Effector CD8-positive, alpha-beta T cell (primary cell): ENCODE data around the gene NF1.
"Not testable (repeated sequence)": the region's sequence is repeated elsewhere in the genome, so short reads cannot be mapped to it uniquely, and the experiment has no call there.

Experiments used
- DNase-seq: peaks from one replicate; lab custom pipeline; 2025; lab: John Stamatoyannopoulos, UW

The NF1 gene

DNA sequence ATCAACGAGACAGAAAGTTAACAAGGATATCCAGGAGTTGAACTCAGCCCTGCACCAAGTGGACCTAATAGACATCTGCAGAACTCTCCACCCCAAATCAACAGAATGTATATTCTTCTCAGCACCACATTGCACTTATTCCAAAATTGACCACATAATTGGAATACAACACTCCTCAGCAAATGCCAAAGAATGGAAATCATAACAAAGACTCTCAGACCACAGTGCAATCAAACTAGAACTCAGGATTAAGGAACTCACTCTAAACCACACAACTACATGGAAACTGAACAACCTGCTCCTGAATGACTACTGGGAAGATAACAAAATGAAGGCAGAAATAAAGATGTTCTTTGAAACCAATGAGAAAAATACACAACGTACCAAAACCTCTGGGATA is 84.2 kb downstream of the NF1 start:
- not testable (repeated sequence) for DNase-seq

DNA sequence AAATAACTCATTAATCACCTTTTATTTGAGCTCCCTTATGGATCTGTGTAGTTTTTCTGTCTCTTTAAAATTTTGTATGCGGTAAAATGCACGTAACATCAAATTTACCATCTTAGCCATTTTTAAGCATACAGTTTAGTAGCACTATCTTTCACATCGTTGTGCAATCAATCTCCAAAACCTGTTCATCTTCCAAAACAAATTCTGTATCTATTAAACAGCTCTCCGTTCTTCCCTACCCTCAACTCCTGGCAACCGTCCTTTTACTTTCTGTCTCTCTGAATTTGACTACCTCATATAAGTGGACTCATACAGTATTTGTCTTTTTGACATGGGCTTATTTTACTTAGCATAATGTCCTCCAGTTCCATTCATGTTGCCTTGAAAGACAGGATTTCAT is 100.5 kb downstream of the NF1 start:
- DNase-seq, result no peak

DNA sequence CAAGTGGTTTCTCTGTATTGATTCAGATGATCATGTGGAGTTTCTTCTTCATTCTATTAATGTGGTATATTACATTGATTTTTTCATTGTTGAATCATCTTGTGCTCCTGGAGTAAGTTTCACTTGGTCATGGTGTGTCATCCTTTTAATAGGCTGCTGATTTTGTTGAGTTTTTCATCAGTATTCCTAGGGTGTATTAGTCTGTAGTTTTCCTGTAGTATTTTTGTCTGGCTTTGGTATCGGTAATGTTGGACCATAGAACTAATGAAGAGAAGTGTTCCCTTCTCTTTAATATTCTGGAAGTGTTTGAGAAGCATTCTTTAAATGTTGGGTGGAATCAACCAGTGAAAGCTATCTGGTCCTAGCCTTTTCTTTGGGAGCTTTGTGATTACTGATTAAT is 103.2 kb downstream of the NF1 start:
- no peak for DNase-seq

DNA sequence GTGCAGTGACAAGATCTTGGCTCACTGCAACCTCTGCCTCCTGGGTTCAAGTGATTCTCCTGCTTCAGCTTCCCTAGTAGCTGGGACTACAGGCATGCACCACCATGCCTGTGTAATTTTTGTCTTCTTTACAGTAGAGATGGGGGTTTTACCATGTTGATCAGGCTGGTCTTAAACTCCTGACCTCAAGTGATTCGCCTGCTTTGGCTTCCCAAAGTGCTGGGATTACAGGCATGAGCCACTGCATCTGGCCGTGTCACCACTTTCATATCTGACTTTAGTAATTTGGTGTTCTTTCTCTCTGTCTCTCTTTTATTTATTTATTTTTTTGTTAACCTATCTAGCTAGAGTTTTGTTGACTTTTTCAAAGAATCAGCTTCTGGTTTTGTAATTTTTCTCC is 103.9 kb downstream of the NF1 start:
- DNase-seq, result not testable (repeated sequence)

DNA sequence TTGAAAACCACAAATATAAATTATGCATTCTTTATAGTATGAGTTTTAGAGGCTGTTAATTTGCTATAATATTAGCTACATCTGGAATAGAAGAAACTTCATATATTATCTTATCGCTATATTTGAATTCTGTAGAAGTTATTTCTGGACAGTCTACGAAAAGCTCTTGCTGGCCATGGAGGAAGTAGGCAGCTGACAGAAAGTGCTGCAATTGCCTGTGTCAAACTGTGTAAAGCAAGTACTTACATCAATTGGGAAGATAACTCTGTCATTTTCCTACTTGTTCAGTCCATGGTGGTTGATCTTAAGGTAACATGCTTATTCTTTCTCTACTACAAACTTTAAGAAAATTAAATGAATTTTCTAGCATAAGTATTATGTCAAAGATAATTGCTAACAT is 105.5 kb downstream of the NF1 start:
- DNase-seq, result no peak

DNA sequence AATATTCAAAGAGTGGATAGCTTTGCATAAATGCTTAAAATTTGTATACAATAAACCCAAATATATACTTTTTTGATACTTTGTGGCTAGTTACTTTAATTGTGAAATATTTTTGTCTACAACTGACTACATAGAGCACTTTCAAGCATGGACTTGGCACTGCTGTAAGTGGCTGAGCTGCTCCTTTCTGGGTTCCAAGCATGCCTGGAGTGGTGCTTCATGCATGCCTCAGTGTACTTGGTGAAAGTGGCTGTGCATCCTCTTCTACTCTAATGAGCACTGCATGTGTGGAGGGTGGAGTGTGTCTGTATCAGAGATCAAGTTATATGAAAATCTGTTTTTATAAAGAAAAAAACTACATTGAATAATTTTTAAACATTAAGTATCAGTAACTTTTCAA is 108.2 kb downstream of the NF1 start:
- no peak for DNase-seq

DNA sequence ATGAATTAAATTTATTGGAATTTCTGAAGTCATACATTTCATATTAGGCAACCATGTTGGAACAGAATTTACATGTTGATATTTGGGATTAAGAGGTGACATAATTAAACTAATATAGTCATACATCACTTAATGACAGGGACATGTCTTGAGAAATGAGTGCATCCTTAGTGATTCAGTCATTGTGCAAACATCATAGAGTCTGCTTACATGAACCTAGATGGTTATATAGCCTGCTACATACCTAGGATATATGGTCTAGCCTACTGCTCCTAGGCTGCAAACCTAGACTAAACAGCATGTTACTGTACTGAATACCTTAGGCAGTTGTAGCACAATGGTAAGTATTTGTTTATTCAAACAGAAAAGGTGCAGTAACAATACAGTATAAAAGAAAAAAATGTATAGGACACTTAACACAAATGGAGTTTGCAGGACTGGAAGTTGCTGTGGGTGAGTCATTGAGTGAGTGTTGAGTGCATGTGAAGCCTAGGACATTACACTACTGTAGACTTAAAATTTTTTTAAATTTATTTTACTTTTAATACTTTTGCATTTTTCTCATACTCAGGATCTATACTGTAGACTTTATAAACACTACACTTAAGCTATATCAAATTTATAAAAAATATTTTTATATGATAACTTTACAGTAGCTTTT is 116.7 kb downstream of the NF1 start:
- DNase-seq, result no peak

DNA sequence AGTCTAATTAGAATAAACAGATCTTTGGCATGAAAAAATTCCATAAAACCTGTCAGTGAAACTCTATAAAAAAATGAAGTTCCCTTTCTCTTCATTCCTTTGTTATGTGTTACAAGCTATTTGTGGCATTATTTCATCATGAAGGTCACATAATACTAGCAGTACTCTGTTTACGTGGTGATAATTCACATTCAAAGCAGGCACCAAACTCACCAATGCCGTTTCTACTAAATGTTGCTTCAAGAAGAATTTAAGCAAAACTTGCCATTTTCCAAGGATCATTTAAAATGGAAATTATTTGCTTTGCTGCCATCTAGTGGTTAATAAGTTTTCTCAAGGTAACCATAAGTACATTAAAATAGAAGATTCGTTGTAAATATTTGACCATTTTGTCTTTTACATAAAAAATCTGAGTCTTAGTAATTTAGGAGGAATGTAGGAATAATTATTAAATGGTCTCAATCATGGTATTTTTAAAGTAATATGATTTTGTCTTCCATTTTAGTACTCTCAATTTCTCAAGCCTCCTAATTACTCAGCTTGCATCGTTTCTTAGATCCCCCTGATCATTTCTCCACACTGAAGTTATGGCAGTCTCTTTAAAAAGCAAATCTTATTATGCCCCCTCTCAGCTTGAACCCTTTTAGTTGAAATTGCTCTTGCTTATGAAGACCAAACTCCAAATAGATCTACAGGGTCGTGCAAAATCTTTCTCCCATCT is 121.4 kb downstream of the NF1 start:
- no peak for DNase-seq

DNA sequence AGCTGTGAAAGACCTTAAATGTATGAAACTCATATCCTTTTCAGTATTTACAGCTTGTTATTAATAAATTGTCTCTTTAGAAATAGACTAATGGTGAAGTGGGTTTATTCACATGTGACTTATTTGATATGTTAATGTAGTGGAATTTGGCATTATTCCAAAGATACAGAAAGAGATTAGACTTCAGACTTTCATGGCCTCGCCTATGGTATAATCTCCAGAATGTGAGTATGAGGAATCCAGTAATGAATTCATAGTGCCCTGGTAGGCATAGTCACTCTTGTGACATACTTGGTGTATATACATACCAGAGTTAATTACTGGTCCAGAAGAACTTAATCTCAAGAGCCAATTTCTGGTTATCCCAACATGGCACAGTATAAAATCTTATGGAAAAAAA is 129.6 kb downstream of the NF1 start:
- no peak for DNase-seq

DNA sequence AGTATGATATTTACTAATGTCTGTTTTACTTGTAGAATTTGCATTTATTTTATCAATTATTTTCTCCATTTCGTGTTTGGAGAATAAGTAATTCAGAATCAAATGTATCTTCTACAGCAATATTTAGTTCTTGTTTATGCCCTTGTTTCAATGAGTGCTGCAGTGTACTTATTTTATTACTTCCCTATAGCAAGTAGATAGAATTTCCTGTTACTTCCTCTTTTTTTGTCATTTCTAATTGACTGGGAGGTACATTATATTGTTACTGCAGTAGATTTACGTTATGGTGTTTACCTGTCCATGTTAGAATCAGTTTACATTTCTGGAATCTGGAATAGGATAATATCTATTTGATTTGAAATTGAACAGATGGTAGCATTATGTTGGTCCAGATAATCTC is 131.1 kb downstream of the NF1 start:
- DNase-seq, result no peak

DNA sequence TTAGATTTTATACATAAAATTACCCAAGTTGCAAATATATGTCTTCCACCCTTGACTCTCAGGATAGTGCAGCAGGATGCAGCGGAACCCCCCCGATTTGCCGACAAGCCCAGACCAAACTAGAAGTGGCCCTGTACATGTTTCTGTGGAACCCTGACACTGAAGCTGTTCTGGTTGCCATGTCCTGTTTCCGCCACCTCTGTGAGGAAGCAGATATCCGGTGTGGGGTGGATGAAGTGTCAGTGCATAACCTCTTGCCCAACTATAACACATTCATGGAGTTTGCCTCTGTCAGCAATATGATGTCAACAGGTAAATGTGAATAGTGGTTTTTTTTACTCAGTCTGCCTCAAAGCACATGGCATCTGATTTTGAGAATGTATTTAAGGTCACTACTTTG is 131.6 kb downstream of the NF1 start:
- DNase-seq, result no peak

DNA sequence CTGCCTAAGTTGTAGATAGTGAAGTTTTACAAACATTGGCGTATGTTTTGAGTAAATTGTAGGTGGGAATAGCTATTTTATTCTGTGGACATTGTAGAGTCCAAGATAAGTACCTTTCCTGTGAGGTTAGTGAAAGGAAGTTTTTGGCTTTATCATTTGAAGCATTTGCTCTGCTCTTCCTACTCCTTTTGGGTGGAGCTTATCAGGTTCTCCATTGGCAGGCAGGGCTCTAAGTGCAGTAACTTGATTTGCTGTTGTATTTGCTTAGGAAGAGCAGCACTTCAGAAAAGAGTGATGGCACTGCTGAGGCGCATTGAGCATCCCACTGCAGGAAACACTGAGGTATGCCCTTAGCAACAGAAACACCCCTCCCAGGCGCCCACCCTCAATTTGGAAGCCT is 132.2 kb downstream of the NF1 start:
- no peak for DNase-seq

DNA sequence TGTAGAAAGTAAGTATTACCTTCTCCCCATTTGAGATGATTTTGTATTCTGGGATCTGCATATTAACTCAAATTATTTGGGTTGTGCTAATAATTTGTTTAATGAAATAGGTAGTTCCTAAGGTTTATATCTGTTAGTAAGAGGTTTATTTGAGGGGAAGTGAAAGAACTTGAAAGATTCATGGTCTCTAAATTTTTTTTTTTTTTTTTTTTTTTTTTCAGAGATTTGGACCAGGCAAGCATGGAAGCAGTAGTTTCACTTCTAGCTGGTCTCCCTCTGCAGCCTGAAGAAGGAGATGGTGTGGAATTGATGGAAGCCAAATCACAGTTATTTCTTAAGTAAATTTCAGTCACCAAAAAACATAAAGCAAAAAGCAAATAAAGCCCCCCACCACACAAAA is 137.1 kb downstream of the NF1 start:
- DNase-seq, result no peak

DNA sequence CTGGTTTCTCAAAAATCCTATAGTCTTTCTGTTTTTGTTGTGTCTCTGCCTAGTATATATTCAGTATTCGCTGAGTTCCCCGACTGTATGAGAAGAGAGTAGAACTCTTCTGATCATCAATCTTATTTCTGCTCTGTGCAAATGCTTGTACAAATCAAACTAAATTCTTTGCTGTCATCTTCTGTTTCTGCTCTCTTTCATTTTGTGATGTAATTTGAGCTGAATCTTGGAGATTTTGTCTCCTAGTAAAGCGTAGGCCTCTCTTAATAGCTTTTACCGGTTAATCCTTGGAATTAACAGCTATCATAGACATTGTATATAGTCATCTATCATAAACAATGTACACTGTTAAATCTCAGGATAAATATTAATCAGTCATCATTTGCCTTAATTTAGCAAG is 140.3 kb downstream of the NF1 start:
- DNase-seq, result no peak

DNA sequence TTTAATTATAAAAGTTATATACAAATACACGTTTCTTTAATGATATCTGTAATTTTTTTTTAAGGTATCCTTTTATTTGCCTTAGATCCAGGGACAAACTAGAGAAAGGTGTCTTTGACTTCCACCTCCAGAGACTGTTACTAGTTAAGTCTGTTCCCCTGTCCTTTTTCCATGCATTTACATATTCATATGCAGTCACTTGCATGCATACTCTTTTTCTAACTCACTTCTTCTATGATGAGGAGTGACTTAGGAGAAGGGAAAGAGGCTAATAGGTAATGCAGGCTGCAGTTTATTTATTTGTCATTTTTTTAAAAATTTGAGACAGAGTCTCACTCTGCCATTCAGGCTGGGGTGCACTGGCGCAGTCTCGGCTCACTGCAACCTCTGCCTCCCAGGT is 141.4 kb downstream of the NF1 start:
- no peak for DNase-seq

DNA sequence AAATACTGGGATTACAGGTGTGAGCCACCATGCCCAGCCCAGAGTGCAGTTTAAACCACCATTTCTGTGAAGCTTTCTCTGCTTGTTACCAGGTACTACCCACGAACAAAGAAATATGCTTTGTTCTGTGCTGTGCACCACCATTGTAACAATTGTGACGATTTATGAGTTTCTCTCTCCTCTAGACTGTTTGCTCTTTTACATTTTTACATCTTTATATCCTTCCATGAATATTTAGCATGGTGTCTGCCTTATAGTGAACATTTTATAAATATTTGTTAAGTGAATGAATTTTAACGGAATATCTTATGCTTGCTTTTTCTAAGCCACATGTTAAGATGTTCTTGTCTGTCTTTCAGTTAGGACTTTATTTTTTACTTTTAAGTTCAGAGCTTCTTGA is 141.9 kb downstream of the NF1 start:
- DNase-seq, result no peak

DNA sequence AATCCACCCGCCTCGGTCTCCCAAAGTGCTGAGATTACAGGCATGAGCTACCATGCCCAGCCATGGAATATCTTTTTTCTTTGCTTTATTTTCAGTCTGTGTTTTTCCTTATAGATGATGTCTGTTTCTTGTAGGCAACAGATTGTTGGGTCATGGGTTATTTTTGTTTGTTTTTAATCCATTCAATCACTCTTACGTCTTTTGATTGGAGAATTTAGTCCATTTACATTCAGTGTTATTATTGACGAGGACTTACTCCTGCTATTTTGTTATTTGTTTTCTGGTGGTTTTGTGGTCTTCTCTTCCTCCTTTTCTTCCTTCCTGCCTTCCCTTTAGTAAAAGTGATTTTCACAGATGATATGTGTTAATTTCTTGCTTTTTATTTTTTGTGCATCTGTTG is 146.3 kb downstream of the NF1 start:
- no peak for DNase-seq

DNA sequence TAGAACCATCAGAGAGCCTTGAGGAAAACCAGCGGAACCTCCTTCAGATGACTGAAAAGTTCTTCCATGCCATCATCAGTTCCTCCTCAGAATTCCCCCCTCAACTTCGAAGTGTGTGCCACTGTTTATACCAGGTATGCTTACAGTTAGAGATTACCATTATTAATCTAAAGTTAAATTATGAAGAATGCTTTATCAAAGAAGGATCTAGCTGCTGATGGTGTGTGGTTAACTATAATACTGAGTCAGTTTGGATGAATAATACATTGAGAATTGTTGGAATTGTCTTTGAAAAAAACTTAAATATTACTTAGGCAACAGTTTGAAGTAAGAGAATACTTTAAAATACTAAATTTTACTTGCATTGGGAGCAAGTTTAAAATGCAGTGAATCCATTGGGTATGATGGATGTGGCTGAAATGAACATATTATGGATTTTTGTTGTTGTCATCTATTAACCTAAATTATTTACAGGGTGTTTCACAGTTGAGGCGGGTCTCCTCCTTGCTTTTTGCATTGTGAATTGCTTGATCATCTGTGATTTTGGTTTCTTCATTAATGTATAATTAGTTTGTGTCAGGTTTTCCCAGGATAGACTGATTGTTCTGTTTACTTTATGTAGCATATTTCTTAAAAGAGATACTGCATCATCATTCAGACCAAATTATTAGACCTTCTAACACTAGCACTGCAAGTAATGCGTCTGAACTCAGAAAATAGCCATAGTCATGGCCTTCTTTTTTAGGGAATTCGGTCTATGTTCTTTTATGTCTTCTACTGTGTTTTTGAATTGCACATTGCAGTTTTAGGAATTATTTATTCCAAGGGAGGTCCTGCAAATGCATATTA is 154.4 kb downstream of the NF1 start:
- DNase-seq, result no peak

DNA sequence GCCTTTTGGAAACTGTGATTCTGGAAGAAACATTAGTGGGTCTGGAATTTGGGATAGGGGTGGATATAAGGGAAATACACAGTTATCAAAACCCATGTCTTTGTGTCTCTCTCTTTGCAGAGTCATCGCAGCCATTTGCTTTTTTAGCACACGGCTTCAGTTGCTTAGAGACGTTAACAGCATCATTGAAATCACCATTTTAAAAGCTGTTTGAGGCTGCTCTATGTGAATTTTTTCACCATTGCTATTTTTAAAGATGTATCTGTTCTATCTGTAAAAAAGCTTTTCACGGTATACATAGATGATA is 155.0 kb downstream of the NF1 start:
- DNase-seq, result no peak

DNA sequence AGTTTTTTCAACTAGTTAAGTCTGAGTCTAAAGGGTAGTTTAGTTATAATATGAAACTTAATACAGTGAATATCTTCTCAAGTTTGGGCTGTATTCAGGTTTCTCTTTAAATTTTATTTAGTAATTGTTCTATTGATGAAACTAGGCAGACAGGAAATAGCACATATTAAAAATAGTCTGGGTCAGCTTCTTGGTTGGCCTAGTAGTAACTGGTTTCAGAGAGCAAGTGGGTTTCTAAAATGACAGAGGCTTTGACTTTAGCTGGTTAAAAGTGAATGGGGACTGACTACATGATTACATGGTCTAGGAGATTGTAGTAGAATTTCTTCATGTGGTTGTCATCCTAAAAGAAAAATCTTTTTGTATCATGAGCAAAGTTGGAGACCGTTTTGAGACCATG is 155.5 kb downstream of the NF1 start:
- DNase-seq, result no peak

DNA sequence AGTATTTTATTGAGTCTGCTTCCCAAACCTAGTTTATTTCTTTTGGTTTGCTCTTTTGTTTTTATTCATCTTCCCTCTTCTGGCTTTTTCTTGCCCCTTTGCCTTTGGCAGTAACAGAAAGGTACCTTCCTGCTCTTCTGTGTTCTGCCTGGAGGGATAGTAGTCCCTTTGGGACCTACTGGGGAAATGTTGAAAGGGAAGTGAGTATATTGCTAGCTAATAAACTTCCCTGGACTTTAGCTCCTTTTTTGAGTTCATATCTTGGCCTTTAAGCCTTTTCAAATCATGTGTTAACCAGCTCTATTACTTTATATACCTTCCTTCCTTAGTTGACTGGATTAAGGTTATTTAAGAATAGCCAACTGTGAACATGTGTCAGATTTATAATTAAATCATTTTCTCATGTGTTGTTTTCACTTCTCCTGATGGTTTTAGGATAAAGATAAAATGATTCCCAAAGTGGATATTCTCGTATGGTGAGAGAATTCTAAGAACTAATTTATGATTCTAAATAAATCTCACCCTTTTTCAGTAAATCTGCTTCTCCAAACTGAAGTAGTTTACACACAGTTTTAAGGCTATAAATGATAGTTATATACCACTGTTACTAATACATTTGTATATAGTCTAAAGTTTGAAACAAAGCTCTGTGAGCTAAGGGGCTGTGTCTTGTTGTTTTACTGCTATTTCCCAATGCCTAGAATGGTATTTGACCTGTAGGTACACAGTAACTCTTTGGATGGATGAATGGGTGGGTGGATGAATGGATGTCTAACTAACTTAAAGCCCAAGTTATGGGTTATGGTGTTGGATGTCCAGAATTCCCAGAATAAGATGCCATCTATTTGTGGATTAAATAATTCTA is 156.6 kb downstream of the NF1 start:
- no peak for DNase-seq

DNA sequence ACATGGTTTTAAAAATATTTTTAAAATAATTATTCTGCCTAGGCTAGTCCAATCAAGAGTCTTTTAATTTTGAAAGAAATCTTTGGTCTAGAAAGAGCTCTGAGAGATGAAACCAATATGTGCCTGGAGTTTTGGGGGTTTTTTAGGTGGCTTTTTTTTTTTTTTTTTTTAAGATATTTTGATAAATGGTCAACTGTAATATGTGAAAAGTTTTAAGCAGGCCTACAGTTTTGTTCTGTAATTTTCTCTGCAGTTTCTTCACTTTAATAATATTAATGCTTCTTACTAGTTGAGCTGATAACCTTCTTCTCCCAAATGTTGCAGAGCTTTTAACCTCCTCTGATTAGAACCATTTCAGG is 157.2 kb downstream of the NF1 start:
- DNase-seq, result no peak
